Lung (tissue), 12 donors: ENCODE data around the gene NT5C2. TPM values are rescaled to one million over a fixed set of nuclear protein-coding genes. Genes with fewer than 3 reads are reported as not detected.

ENCODE experiments used
- ATAC-seq: fragments of 200-7000 bp; cut with Tn5 transposase; one replicate; pipeline ENCODE4 v1.9.1; 2020; ENCODE audit warnings: moderate number of reproducible peaks; ENCODE audit not compliant: insufficient read depth, low FRiP score
- DNase-seq, 3 donors: peaks; one replicate each; pipeline ENCODE4 v3.0.0-alpha.2; 2013 to 2017
- H3K27ac ChIP-seq, 2 donors: one replicate each; pipeline ENCODE4 v1.5.1; 2013; ENCODE audit warnings: mild to moderate bottlenecking in 2 of 2, moderate library complexity in 2 of 2, control low read depth in 1 of 2, inconsistent platforms in 1 of 2, low read depth in 1 of 2, low read length in 1 of 2
- H3K27me3 ChIP-seq, 3 donors: one replicate each; pipeline ENCODE4 v1.5.1; 2013; ENCODE audit warnings: low read length in 2 of 3; ENCODE audit not compliant: control insufficient read depth in 3 of 3, insufficient read depth in 3 of 3
- H3K36me3 ChIP-seq, 4 donors: one replicate each; pipeline ENCODE4 v1.5.1; 2013; ENCODE audit warnings: low read length in 4 of 4, mild to moderate bottlenecking in 1 of 4, moderate library complexity in 1 of 4; ENCODE audit not compliant: control insufficient read depth in 4 of 4, insufficient read depth in 4 of 4
- H3K4me1 ChIP-seq, 5 donors: one replicate each; pipeline ENCODE4 v1.5.1; 2013; ENCODE audit warnings: low read length in 5 of 5, mild to moderate bottlenecking in 2 of 5, moderate library complexity in 1 of 5; ENCODE audit not compliant: control insufficient read depth in 5 of 5, insufficient read depth in 5 of 5
- H3K4me3 ChIP-seq: one replicate; pipeline ENCODE4 v1.5.1; 2013; ENCODE audit warnings: mild to moderate bottlenecking, control low read depth, moderate library complexity
- H3K9ac ChIP-seq, 2 donors: one replicate each; pipeline ENCODE4 v1.5.1; 2013; ENCODE audit warnings: low read length in 2 of 2, control low read depth in 1 of 2; ENCODE audit not compliant: insufficient read depth in 1 of 2
- H3K9me3 ChIP-seq, 4 donors: one replicate each; pipeline ENCODE4 v1.5.1; 2013; ENCODE audit warnings: low read length in 3 of 4, mild to moderate bottlenecking in 1 of 4, moderate library complexity in 1 of 4; ENCODE audit not compliant: control insufficient read depth in 4 of 4, insufficient read depth in 3 of 4
- CTCF ChIP-seq: IDR thresholded peaks from 2 replicates; pipeline ENCODE4 v1.5.1; 2012; ENCODE audit warnings: mild to moderate bottlenecking; ENCODE audit errors: control extremely low read depth, extremely low read depth
- WGBS, 2 donors: extraction: QIAGEN DNeasy Blood & Tissue Kit; methylation state at CpG; one replicate each; pipeline ENCODE4 v1.1.7; 2013; 5-methylcytosine and 5-hydroxymethylcytosine counted together
- polyA plus RNA-seq, 2 donors: library from polyadenylated mRNA; stranded (reverse); fragments of 200-250 nt; gene quantifications; one replicate each; pipeline ENCODE4 v1.2.1, GENCODE V29; 2013
- total RNA-seq, 2 donors: library from RNA; depleted of rRNA in 1 of 2; stranded (reverse); fragments of >200 nt in 1 of 2; gene quantifications; one replicate each; pipeline ENCODE4 v1.2.1, GENCODE V29; 2014 to 2021
- donor health status: control.
- donor health status: control.
- donor health status: Bipolar disorder and iron deficiency.
- donor health status: healthy.
- donor health status: DM: yes; HTN: yes; CAD: no.

Gene NT5C2
- total and polyA plus RNA-seq, 4 donors, result 32.1 to 178 (median 64.5) TPM

GRCh38 chr10:103077491-103078308 lies 115.4 kb downstream of the NT5C2 start:
- H3K4me1 ChIP-seq, result no peaks in the 10 kb centered on the region
- H3K36me3 ChIP-seq, result peaks cover 5 to 20% (median 15%) of the 10 kb centered on the region in 4 donors
- H3K9me3 ChIP-seq, result no peaks in the 10 kb centered on the region
- no peak overlapping the region for H3K4me3 ChIP-seq
- H3K27ac ChIP-seq, result no peak overlapping the region
- DNase-seq (no peak), ATAC-seq (no peak)
- WGBS, 2 donors, result 78 to 89% methylated on average over 16 of the region's 16 CpGs
- H3K27me3 ChIP-seq, result no peaks in the 10 kb centered on the region
- TF ChIP-seq CTCF, result no peak
- no peak overlapping the region for H3K9ac ChIP-seq

GRCh38 chr10:103077020-103077419 lies 116.1 kb downstream of the NT5C2 start:
- TF ChIP-seq CTCF, result no peak
- WGBS, 2 donors, result 94 to 96% methylated on average over 21 of the region's 21 CpGs
- no peak overlapping the region for H3K27ac ChIP-seq
- DNase-seq, result no peak
- no peaks in the 10 kb centered on the region for H3K27me3 ChIP-seq
- peaks cover 5 to 20% (median 12%) of the 10 kb centered on the region in 4 donors for H3K36me3 ChIP-seq
- ATAC-seq, result no peak
- H3K4me3 ChIP-seq, result no peak overlapping the region
- no peaks in the 10 kb centered on the region for H3K4me1 ChIP-seq
- no peak overlapping the region for H3K9ac ChIP-seq
- no peaks in the 10 kb centered on the region for H3K9me3 ChIP-seq

- ATAC-seq (no peak), DNase-seq (no peak)
- Histone ChIP-seq H3K27me3 (no peaks in the 10 kb centered on the region), H3K27ac (no peak overlapping the region), H3K9ac (no peak overlapping the region), H3K4me3 (no peak overlapping the region), H3K36me3 (peaks cover 7 to 18% (median 13%) of the 10 kb centered on the region in 4 donors), H3K4me1 (no peaks in the 10 kb centered on the region), H3K9me3 (no peaks in the 10 kb centered on the region)
- WGBS, 2 donors, result 96 to 97% methylated on average over 8 of the region's 8 CpGs
- no peak for TF ChIP-seq CTCF
These were observed 120.2 kb downstream of the NT5C2 start for GRCh38 chr10:103072891-103073290.

- 95 to 96% methylated on average over 22 of the region's 22 CpGs for WGBS, 2 donors
- no peaks in the 10 kb centered on the region for H3K9me3 ChIP-seq
- ATAC-seq (no peak), DNase-seq (no peak)
- H3K27ac ChIP-seq, result no peak overlapping the region
- H3K4me1 ChIP-seq, result no peaks in the 10 kb centered on the region
- H3K27me3 ChIP-seq, result no peaks in the 10 kb centered on the region
- H3K4me3 ChIP-seq, result no peak overlapping the region
- H3K9ac ChIP-seq, result no peak overlapping the region
- TF ChIP-seq CTCF, result no peak
- H3K36me3 ChIP-seq, result peaks cover 7 to 16% (median 13%) of the 10 kb centered on the region in 4 donors
These were observed 120.8 kb downstream of the NT5C2 start for GRCh38 chr10:103072276-103072675.
